Measurements from ENCODE around the gene LRRTM4.

The LRRTM4 gene

GRCh38 chr2:76870011-76870410 is 652.2 kb downstream of the LRRTM4 start:
- Mint-ChIP-seq H3K27ac (no peak overlapping the region), H3K4me3 (no peak overlapping the region), H3K4me1 (no peaks in the 10 kb centered on the region), H3K27me3 (no peaks in the 10 kb centered on the region), H3K9me3 (peaks cover 10% of the 10 kb centered on the region), H3K36me3 (no peaks in the 10 kb centered on the region)
- no peak for DNase-seq
- CTCF ChIA-PET: no interaction called here

- no peak overlapping the region for H3K27ac Mint-ChIP-seq
- no peaks in the 10 kb centered on the region for H3K27me3 Mint-ChIP-seq
- CTCF ChIA-PET: no interaction called here
- no peak for DNase-seq
- H3K4me1 Mint-ChIP-seq: no peaks in the 10 kb centered on the region
- no peaks in the 10 kb centered on the region for H3K36me3 Mint-ChIP-seq
- H3K4me3 Mint-ChIP-seq: no peak overlapping the region
- H3K9me3 Mint-ChIP-seq: peaks cover 14% of the 10 kb centered on the region
These were observed 654.3 kb downstream of the LRRTM4 start for GRCh38 chr2:76867854-76868253.

GRCh38 chr2:76866464-76866863 is 655.7 kb downstream of the LRRTM4 start:
- CTCF ChIA-PET: no interaction called here

GRCh38 chr2:76862901-76863300 is 659.3 kb downstream of the LRRTM4 start:
- CTCF ChIA-PET: no interaction called here
- Mint-ChIP-seq H3K27me3 (no peaks in the 10 kb centered on the region), H3K4me1 (no peaks in the 10 kb centered on the region), H3K9me3 (peaks cover 15% of the 10 kb centered on the region), H3K27ac (no peak overlapping the region), H3K36me3 (no peaks in the 10 kb centered on the region), H3K4me3 (no peak overlapping the region)
- DNase-seq: no peak

More at GRCh38 chr2:76866464-76866863, 655.7 kb downstream of the LRRTM4 start:
- Mint-ChIP-seq H3K4me3 (no peak overlapping the region), H3K27me3 (no peaks in the 10 kb centered on the region), H3K4me1 (no peaks in the 10 kb centered on the region), H3K27ac (no peak overlapping the region), H3K9me3 (peaks cover 18% of the 10 kb centered on the region), H3K36me3 (no peaks in the 10 kb centered on the region)
- DNase-seq: no peak

GRCh38 chr2:76861708-76862107 is 660.5 kb downstream of the LRRTM4 start:
- Mint-ChIP-seq H3K4me1 (no peaks in the 10 kb centered on the region), H3K27me3 (no peaks in the 10 kb centered on the region), H3K4me3 (no peak overlapping the region), H3K27ac (no peak overlapping the region), H3K36me3 (no peaks in the 10 kb centered on the region), H3K9me3 (peaks cover 15% of the 10 kb centered on the region)
- DNase-seq: no peak
- CTCF ChIA-PET: no interaction called here

- DNase-seq: no peak
- no peak overlapping the region for H3K4me3 Mint-ChIP-seq
- CTCF ChIA-PET: no interaction called here
- H3K4me1 Mint-ChIP-seq: no peaks in the 10 kb centered on the region
- peaks cover 24% of the 10 kb centered on the region for H3K9me3 Mint-ChIP-seq
- no peaks in the 10 kb centered on the region for H3K36me3 Mint-ChIP-seq
- H3K27ac Mint-ChIP-seq: no peak overlapping the region
- H3K27me3 Mint-ChIP-seq: no peaks in the 10 kb centered on the region
These were observed 671.2 kb downstream of the LRRTM4 start for GRCh38 chr2:76851000-76851399.

GRCh38 chr2:76849086-76849485 is 673.1 kb downstream of the LRRTM4 start:
- CTCF ChIA-PET: no interaction called here
- no peak overlapping the region for H3K27ac Mint-ChIP-seq
- peaks cover 22% of the 10 kb centered on the region for H3K9me3 Mint-ChIP-seq
- no peak overlapping the region for H3K4me3 Mint-ChIP-seq
- no peaks in the 10 kb centered on the region for H3K27me3 Mint-ChIP-seq
- no peaks in the 10 kb centered on the region for H3K4me1 Mint-ChIP-seq
- DNase-seq: no peak
- H3K36me3 Mint-ChIP-seq: no peaks in the 10 kb centered on the region

GRCh38 chr2:76839826-76840225 is 682.4 kb downstream of the LRRTM4 start:
- Mint-ChIP-seq H3K4me3 (no peak overlapping the region), H3K27me3 (no peaks in the 10 kb centered on the region), H3K9me3 (peaks cover 8% of the 10 kb centered on the region), H3K4me1 (no peaks in the 10 kb centered on the region), H3K27ac (no peak overlapping the region), H3K36me3 (no peaks in the 10 kb centered on the region)
- CTCF ChIA-PET: no interaction called here
- no peak for DNase-seq

GRCh38 chr2:76829374-76830234 is 692.6 kb downstream of the LRRTM4 start:
- Mint-ChIP-seq H3K27ac (no peak overlapping the region), H3K36me3 (no peaks in the 10 kb centered on the region), H3K9me3 (peaks cover 18% of the 10 kb centered on the region), H3K27me3 (no peaks in the 10 kb centered on the region), H3K4me1 (no peaks in the 10 kb centered on the region), H3K4me3 (no peak overlapping the region)
- CTCF ChIA-PET: no interaction called here
- no peak for DNase-seq

GRCh38 chr2:76826691-76827090 is 695.5 kb downstream of the LRRTM4 start:
- no peak for DNase-seq
- no peaks in the 10 kb centered on the region for H3K27me3 Mint-ChIP-seq
- no peak overlapping the region for H3K27ac Mint-ChIP-seq
- CTCF ChIA-PET: no interaction called here
- H3K4me3 Mint-ChIP-seq: no peak overlapping the region
- no peaks in the 10 kb centered on the region for H3K4me1 Mint-ChIP-seq
- peaks cover 8% of the 10 kb centered on the region for H3K9me3 Mint-ChIP-seq
- H3K36me3 Mint-ChIP-seq: no peaks in the 10 kb centered on the region

- Mint-ChIP-seq H3K4me3 (no peak overlapping the region), H3K27me3 (no peaks in the 10 kb centered on the region), H3K4me1 (no peaks in the 10 kb centered on the region), H3K9me3 (peaks cover 6% of the 10 kb centered on the region), H3K27ac (no peak overlapping the region), H3K36me3 (no peaks in the 10 kb centered on the region)
- CTCF ChIA-PET: no interaction called here
- DNase-seq: no peak
These were observed 696.8 kb downstream of the LRRTM4 start for GRCh38 chr2:76825140-76825970.

GRCh38 chr2:76821731-76822130 is 700.4 kb downstream of the LRRTM4 start:
- Mint-ChIP-seq H3K36me3 (no peaks in the 10 kb centered on the region), H3K27ac (no peak overlapping the region), H3K9me3 (peaks cover 10% of the 10 kb centered on the region), H3K4me3 (no peak overlapping the region), H3K4me1 (no peaks in the 10 kb centered on the region), H3K27me3 (no peaks in the 10 kb centered on the region)
- DNase-seq: no peak
- CTCF ChIA-PET: no interaction called here

- no peak overlapping the region for H3K4me3 Mint-ChIP-seq
- no peaks in the 10 kb centered on the region for H3K27me3 Mint-ChIP-seq
- peaks cover 7% of the 10 kb centered on the region for H3K9me3 Mint-ChIP-seq
- H3K4me1 Mint-ChIP-seq: no peaks in the 10 kb centered on the region
- H3K27ac Mint-ChIP-seq: no peak overlapping the region
- H3K36me3 Mint-ChIP-seq: no peaks in the 10 kb centered on the region
- no peak for DNase-seq
- CTCF ChIA-PET: no interaction called here
These were observed 709.1 kb downstream of the LRRTM4 start for GRCh38 chr2:76813084-76813483.

GRCh38 chr2:76812156-76812555 is 710.0 kb downstream of the LRRTM4 start:
- H3K27ac Mint-ChIP-seq: no peak overlapping the region
- H3K4me3 Mint-ChIP-seq: no peak overlapping the region
- no peak for DNase-seq
- H3K27me3 Mint-ChIP-seq: no peaks in the 10 kb centered on the region
- CTCF ChIA-PET: no interaction called here
- no peaks in the 10 kb centered on the region for H3K4me1 Mint-ChIP-seq
- H3K9me3 Mint-ChIP-seq: peaks cover 7% of the 10 kb centered on the region
- H3K36me3 Mint-ChIP-seq: no peaks in the 10 kb centered on the region

GRCh38 chr2:76809136-76809535 is 713.0 kb downstream of the LRRTM4 start:
- H3K4me1 Mint-ChIP-seq: no peaks in the 10 kb centered on the region
- no peak overlapping the region for H3K27ac Mint-ChIP-seq
- no peak for DNase-seq
- H3K9me3 Mint-ChIP-seq: peaks cover 6% of the 10 kb centered on the region
- no peak overlapping the region for H3K4me3 Mint-ChIP-seq
- H3K36me3 Mint-ChIP-seq: no peaks in the 10 kb centered on the region
- H3K27me3 Mint-ChIP-seq: no peaks in the 10 kb centered on the region
- CTCF ChIA-PET: no interaction called here
